ENCODE results near the gene SLITRK4. TPM values are rescaled to one million over a fixed set of nuclear protein-coding genes. Genes with fewer than 3 reads are reported as not detected.

Gene SLITRK4, protein sequence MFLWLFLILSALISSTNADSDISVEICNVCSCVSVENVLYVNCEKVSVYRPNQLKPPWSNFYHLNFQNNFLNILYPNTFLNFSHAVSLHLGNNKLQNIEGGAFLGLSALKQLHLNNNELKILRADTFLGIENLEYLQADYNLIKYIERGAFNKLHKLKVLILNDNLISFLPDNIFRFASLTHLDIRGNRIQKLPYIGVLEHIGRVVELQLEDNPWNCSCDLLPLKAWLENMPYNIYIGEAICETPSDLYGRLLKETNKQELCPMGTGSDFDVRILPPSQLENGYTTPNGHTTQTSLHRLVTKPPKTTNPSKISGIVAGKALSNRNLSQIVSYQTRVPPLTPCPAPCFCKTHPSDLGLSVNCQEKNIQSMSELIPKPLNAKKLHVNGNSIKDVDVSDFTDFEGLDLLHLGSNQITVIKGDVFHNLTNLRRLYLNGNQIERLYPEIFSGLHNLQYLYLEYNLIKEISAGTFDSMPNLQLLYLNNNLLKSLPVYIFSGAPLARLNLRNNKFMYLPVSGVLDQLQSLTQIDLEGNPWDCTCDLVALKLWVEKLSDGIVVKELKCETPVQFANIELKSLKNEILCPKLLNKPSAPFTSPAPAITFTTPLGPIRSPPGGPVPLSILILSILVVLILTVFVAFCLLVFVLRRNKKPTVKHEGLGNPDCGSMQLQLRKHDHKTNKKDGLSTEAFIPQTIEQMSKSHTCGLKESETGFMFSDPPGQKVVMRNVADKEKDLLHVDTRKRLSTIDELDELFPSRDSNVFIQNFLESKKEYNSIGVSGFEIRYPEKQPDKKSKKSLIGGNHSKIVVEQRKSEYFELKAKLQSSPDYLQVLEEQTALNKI
- 1 to 10 TPM in 2 of 7 donors, under 1 TPM in 4, not detected in 1; 0.24 to 1.5 (median 0.42) TPM for total RNA-seq
- polyA plus RNA-seq = under 1 TPM; 0.07 to 0.15 (median 0.13) TPM
- long read RNA-seq, donor 1, partial matches to known transcripts = 0 of 1 reads
- long read RNA-seq, donor 1, other reads (novel, unspliced or antisense) = 0 of 1 reads
- long read RNA-seq, donor 2 = 0 reads

DNA sequence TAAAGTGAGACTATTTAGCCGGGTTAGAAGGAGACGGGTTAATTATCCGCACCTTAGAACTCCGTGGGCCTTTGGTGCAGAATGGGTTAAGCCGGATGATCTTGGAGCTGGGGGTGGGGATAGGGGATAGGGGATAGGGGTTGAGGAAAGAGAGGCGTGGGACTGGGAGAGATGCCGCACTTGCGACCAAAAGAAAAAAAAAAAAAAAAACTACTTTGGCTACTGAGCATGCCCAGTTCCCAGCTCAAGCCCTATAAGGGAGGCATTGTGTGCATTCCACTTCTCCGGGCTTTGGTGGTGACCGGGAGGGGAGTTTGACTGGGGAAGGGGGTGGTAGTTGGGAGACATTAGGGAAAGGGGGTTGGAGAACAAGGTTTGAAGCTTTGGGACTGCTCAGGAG, at the start of gene SLITRK4:
Gene SLITRK4, minus strand, starts transcription at position 187 of the 400 bp plus-strand sequence. CDS start 4,993 bp downstream, outside the sequence.
- no peak within 1 kb of the TSS for H3K27ac ChIP-seq
- intact Hi-C loops (cut with DNase I; ENCODE audit: low total_unique reads) = no loop called here
- 8 to 46% (median 19%) methylated on average over 7 to 10 of the region's 10 CpGs for WGBS, 5 donors
- TF ChIP-seq POLR2A (IDR thresholded peaks at IDR 0.05) = no peak
- TF ChIP-seq, protein P1, sequence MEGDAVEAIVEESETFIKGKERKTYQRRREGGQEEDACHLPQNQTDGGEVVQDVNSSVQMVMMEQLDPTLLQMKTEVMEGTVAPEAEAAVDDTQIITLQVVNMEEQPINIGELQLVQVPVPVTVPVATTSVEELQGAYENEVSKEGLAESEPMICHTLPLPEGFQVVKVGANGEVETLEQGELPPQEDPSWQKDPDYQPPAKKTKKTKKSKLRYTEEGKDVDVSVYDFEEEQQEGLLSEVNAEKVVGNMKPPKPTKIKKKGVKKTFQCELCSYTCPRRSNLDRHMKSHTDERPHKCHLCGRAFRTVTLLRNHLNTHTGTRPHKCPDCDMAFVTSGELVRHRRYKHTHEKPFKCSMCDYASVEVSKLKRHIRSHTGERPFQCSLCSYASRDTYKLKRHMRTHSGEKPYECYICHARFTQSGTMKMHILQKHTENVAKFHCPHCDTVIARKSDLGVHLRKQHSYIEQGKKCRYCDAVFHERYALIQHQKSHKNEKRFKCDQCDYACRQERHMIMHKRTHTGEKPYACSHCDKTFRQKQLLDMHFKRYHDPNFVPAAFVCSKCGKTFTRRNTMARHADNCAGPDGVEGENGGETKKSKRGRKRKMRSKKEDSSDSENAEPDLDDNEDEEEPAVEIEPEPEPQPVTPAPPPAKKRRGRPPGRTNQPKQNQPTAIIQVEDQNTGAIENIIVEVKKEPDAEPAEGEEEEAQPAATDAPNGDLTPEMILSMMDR (IDR thresholded peaks at IDR 0.05 in 8 of 11, conservative IDR thresholded peaks at IDR 0.05 in 3 of 11) = no peak
- TF ChIP-seq POLR2AphosphoS5 (IDR thresholded peaks at IDR 0.05) = no peak
- peak within 1 kb of the TSS in 4 of 8 donors; percentile 25 to 61 (median 31) for H3K4me3 ChIP-seq
- peaks cover 0 to 44% (median 18%) of the 10 kb centered on the region in 7 donors for H3K27me3 ChIP-seq (replicated peaks in 1 of 7)
- H3K9me3 ChIP-seq = no peaks in the 10 kb centered on the region
- H3K4me1 ChIP-seq = peaks cover 0 to 13% (median 3%) of the 10 kb centered on the region in 6 donors
- no peaks in the 10 kb centered on the region for H3K36me3 ChIP-seq
- DNase-seq = no peak

DNA sequence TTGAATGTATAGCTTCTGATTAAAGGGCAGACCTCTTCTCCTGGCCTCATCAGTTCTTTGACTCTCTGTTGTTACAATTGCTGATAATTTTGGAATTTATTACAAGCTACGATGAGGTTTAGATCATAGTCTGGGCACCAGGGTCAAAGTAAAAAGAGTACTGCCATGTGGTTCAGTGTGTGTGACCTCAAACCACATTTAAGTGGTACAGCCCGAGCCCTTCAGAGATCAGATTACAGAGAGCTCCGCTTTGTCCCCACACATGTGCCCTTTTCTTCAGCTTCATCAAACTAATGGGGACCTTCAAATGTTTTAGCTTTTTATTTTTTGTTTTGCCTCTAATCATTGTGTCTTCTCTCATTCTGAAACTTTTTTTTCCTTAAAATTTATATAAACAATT, 47.6 kb upstream of the SLITRK4 start:
- DNase-seq = no peak
- no peaks in the 10 kb centered on the region for H3K4me1 ChIP-seq
- H3K9me3 ChIP-seq = no peaks in the 10 kb centered on the region
- no peaks in the 10 kb centered on the region for H3K27me3 ChIP-seq (replicated peaks in 1 of 7)
- intact Hi-C loops (cut with DNase I; ENCODE audit: low total_unique reads) = no loop called here
- WGBS, 5 donors = 53 to 71% (median 61%) methylated on average over 3 of the region's 3 CpGs
- TF ChIP-seq POLR2AphosphoS5 (IDR thresholded peaks at IDR 0.05) (no peak), POLR2A (IDR thresholded peaks at IDR 0.05) (no peak)
- TF ChIP-seq, protein P1 (IDR thresholded peaks at IDR 0.05 in 8 of 11, conservative IDR thresholded peaks at IDR 0.05 in 3 of 11) = no peak
- no peaks in the 10 kb centered on the region for H3K36me3 ChIP-seq
- H3K4me3 ChIP-seq = no peak overlapping the region
- H3K27ac ChIP-seq = no peak overlapping the region

DNA sequence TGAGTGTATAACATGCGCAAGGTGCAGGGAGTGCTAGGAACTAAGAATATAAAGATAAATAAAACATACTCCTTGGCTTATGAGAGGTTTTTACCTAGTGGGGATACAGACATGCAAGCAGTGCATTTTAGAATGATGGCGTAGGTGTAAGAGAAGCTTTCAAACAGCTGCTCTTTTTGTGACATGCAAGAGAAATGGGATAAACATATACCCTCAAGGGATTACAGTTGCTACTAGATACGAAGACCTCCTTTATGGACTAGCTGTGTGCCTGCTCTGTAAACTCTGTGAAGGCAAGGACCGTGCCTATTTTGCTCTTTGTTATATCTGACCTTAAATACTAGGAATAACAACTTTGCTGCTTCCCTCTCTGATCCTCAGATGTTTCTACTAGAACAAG, 39.0 kb upstream of the SLITRK4 start:
- Histone ChIP-seq H3K27ac (no peak overlapping the region), H3K9me3 (no peaks in the 10 kb centered on the region), H3K4me3 (no peak overlapping the region), H3K27me3 (replicated peaks in 1 of 7) (no peaks in the 10 kb centered on the region), H3K4me1 (no peaks in the 10 kb centered on the region), H3K36me3 (no peaks in the 10 kb centered on the region)
- intact Hi-C loops (cut with DNase I; ENCODE audit: low total_unique reads) = no loop called here
- WGBS, 5 donors = 69 to 90% (median 82%) methylated on average over 4 of the region's 4 CpGs
- DNase-seq = no peak
- TF ChIP-seq POLR2A (IDR thresholded peaks at IDR 0.05) (no peak), POLR2AphosphoS5 (IDR thresholded peaks at IDR 0.05) (no peak)
- TF ChIP-seq, protein P1 (IDR thresholded peaks at IDR 0.05 in 8 of 11, conservative IDR thresholded peaks at IDR 0.05 in 3 of 11) = no peak
